Osteoblast (primary cell): Measurements from ENCODE around the gene EFCAB8. TPM values are rescaled to one million over a fixed set of nuclear protein-coding genes. Genes with fewer than 3 reads are reported as not detected.
A peak's percentile ranks its signal among the peaks of the same experiment; 100 is the strongest.

Experiments used
- DNase-seq: peaks from one replicate; pipeline ENCODE4 v3.0.0; 2011; ENCODE audit warnings: low spot score, mixed read lengths; ENCODE audit not compliant: insufficient read length; ENCODE audit errors: missing footprints
- H2AFZ ChIP-seq: 2 replicates; pipeline ENCODE4 v1.6.0; 2011; ENCODE audit warnings: mild to moderate bottlenecking, low read length
- H3K27ac ChIP-seq: 2 replicates; pipeline ENCODE4 v1.5.1; 2011; ENCODE audit warnings: mild to moderate bottlenecking, low read depth, low read length, moderate library complexity
- H3K27me3 ChIP-seq: 2 replicates; pipeline ENCODE4 v1.6.0; 2012; ENCODE audit warnings: mild to moderate bottlenecking, control low read depth, inconsistent platforms, low read length, moderate library complexity; ENCODE audit not compliant: insufficient read depth
- H3K36me3 ChIP-seq: 2 replicates; pipeline ENCODE4 v1.5.1; 2011; ENCODE audit warnings: mild to moderate bottlenecking, low read length, control low read depth, moderate library complexity; ENCODE audit not compliant: insufficient read depth
- H3K4me1 ChIP-seq: 2 replicates; pipeline ENCODE4 v1.5.1; 2011; ENCODE audit warnings: mild to moderate bottlenecking, low read length, control low read depth, moderate library complexity; ENCODE audit not compliant: insufficient read depth
- H3K4me2 ChIP-seq: 2 replicates; pipeline ENCODE4 v1.6.0; 2011; ENCODE audit warnings: mild to moderate bottlenecking, low read length; ENCODE audit not compliant: insufficient read depth
- H3K4me3 ChIP-seq: fragments of 200-600 bp; sonication (generic); 3 replicates; pipeline ENCODE4 v1.5.1; 2012; ENCODE audit warnings: mild to moderate bottlenecking, low read length, inconsistent platforms; ENCODE audit not compliant: insufficient read depth
- H3K79me2 ChIP-seq: 2 replicates; pipeline ENCODE4 v1.6.0; 2012; ENCODE audit warnings: mild to moderate bottlenecking, low read length, control low read depth, inconsistent platforms; ENCODE audit not compliant: insufficient read depth
- H3K9me3 ChIP-seq: 2 replicates; pipeline ENCODE4 v1.5.1; 2011; ENCODE audit warnings: low read depth, low read length, control low read depth
- H4K20me1 ChIP-seq: 2 replicates; pipeline ENCODE4 v1.6.0; 2012; ENCODE audit warnings: mild to moderate bottlenecking, low read length, control low read depth; ENCODE audit not compliant: insufficient read depth
- total RNA-seq: library from RNA; depleted of rRNA; stranded (reverse); fragments of >200 nt; gene quantifications from 2 replicates; pipeline ENCODE4 v1.2.3, GENCODE V29; 2012
- TF ChIP-seq, protein P1 (sequence below): IDR thresholded peaks from 2 replicates; pipeline ENCODE4 v1.5.1; 2011; ENCODE audit warnings: mild to moderate bottlenecking, low read depth, low read length, moderate library complexity; ENCODE audit errors: extremely low read depth

The EFCAB8 gene
- total RNA-seq, 1 donor = 1.4 TPM

DNA sequence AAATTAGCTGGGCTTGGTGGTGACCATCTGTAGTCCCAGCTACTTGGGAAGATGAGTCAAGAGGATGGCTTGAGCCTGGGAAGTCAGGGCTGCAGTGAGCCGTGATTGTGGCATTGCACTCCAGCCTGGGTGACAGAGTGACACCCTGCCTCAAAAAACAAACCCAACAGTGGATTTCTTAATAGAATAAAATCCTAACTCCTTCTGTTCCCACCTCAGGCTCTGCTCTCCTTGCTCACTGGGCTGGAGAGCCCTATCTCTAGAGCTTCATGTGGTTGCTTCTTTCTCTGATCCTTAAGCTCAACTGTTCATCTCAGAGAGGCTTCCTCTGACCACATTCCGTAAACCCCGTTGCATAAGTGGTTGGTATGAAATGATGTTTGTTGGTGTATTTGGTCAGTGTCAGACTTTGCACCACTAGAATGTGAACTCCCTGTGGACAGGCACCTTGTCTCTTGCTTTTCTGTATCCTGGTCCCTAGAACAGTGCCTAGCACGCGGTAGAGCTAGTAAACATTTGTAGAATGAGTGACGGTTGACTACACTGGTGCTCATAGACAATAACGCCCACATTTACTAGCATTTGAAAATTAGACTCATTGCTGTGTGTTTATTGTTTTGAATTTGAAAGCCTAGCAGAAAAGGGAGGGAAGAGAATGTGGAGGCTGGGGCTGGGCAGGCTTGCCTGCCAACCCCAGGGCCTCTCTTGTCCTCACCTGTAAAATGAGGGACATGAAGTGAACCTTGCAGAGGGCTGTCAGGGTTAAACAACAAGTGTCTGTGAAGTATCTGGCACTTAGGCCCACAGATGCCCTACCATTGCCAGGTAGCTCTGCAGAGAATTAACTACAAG, 34.8 kb upstream of the EFCAB8 start:
- peaks cover 88% of the 10 kb centered on the region for H3K79me2 ChIP-seq
- peak overlapping the region; percentile 47 for H3K4me2 ChIP-seq
- H3K9me3 ChIP-seq = no peaks in the 10 kb centered on the region
- peak; percentile 8 for DNase-seq
- TF ChIP-seq, protein P1, sequence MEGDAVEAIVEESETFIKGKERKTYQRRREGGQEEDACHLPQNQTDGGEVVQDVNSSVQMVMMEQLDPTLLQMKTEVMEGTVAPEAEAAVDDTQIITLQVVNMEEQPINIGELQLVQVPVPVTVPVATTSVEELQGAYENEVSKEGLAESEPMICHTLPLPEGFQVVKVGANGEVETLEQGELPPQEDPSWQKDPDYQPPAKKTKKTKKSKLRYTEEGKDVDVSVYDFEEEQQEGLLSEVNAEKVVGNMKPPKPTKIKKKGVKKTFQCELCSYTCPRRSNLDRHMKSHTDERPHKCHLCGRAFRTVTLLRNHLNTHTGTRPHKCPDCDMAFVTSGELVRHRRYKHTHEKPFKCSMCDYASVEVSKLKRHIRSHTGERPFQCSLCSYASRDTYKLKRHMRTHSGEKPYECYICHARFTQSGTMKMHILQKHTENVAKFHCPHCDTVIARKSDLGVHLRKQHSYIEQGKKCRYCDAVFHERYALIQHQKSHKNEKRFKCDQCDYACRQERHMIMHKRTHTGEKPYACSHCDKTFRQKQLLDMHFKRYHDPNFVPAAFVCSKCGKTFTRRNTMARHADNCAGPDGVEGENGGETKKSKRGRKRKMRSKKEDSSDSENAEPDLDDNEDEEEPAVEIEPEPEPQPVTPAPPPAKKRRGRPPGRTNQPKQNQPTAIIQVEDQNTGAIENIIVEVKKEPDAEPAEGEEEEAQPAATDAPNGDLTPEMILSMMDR = no peak
- no peaks in the 10 kb centered on the region for H3K27me3 ChIP-seq
- H3K36me3 ChIP-seq = peaks cover 24% of the 10 kb centered on the region
- H2AFZ ChIP-seq = no peak overlapping the region
- peak overlapping the region; percentile 71 for H3K27ac ChIP-seq
- H3K4me3 ChIP-seq = no peak overlapping the region
- H3K4me1 ChIP-seq = peaks cover 48% of the 10 kb centered on the region
- peaks cover 66% of the 10 kb centered on the region for H4K20me1 ChIP-seq

DNA sequence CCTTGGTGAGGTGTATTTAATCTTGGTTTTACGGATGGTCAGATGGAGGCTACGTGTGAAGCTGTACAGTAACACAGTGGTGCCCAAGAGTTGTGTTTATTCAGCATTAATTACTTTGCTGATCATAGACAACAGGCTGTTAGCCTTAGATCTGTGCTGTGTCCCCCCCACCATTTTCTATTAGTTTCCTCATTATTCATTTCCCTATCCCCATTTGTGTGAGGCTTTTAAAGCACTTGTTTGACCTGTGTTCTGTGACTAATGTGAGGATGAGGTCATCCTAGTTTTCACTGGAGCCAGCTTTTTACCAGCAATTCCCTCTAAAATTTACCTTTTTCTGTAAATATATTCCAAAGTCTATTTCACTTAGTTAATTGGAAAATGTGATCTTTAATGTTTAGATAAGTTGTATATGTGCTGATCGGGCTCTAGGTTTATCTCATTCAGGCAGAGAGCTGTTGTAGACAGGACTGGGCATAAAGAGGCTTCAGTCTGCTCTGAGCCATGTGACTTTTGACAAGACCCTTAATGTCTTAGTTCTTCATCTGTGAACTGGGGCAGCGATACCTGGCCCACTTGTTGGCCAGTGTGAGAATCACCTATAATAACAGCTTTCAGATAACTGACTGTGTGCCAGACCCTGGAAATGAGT, 30.6 kb upstream of the EFCAB8 start:
- TF ChIP-seq, protein P1 = no peak
- H3K9me3 ChIP-seq = no peaks in the 10 kb centered on the region
- no peak overlapping the region for H3K4me2 ChIP-seq
- peaks cover 49% of the 10 kb centered on the region for H4K20me1 ChIP-seq
- no peak overlapping the region for H2AFZ ChIP-seq
- no peaks in the 10 kb centered on the region for H3K27me3 ChIP-seq
- H3K36me3 ChIP-seq = peaks cover 32% of the 10 kb centered on the region
- peaks cover 40% of the 10 kb centered on the region for H3K4me1 ChIP-seq
- no peak overlapping the region for H3K4me3 ChIP-seq
- H3K27ac ChIP-seq = peak overlapping the region; percentile 77
- H3K79me2 ChIP-seq = peaks cover 94% of the 10 kb centered on the region
- DNase-seq = peak; percentile 9

DNA sequence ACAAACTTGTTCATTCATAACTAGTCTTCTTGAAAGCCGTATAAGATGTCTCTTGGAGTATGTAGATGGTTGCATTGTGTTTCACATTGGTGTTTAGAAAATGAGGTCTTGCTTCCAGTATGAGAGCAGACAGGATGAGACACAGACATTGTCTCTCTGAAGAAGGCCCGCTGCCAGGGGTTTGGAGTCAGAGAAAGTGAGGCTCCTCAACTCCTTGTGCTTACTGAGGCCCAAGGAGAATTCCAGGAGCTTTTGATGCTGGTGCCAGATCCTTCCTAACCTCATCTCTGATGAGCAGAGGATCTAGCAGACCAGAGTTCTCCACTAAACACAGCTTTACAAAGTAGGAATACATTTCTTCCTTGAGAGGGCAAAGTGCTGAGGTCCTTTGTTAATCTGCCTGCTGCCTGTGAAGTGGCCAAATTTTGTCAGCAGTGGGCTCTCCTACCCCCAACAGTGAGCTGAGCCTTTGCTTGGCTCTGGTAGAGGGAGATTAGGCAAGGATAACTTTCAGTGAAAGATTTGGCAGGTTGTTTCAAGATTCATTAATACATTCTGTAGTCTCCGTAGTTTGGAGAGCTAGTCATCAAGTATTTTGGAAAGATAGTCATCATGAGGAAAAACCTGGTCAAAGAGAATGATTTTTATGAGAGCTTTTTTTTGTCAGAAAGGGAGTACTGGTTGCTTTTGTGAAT, 29.3 kb upstream of the EFCAB8 start:
- TF ChIP-seq, protein P1 = no peak
- Histone ChIP-seq H3K4me3 (no peak overlapping the region), H4K20me1 (peaks cover 43% of the 10 kb centered on the region), H2AFZ (no peak overlapping the region), H3K79me2 (peaks cover 94% of the 10 kb centered on the region), H3K27me3 (no peaks in the 10 kb centered on the region), H3K36me3 (peaks cover 42% of the 10 kb centered on the region), H3K4me2 (peak overlapping the region; percentile 31), H3K27ac (peak overlapping the region; percentile 77), H3K4me1 (peaks cover 28% of the 10 kb centered on the region), H3K9me3 (no peaks in the 10 kb centered on the region)
- DNase-seq = peak; percentile 76
